K562 (cell line): Measurements from ENCODE around the gene CCNL1. TPM values are rescaled to one million over a fixed set of nuclear protein-coding genes. Genes with fewer than 3 reads are reported as not detected.

Experiments used
- BRF1 ChIP-seq: IDR thresholded peaks from 3 replicates; pipeline ENCODE4 v1.6.1; 2011; ENCODE audit warnings: borderline replicate concordance, mild to moderate bottlenecking; ENCODE audit not compliant: insufficient read length; ENCODE audit errors: extremely low read depth
- CBX3 ChIP-seq, 2 experiments: IDR thresholded peaks; 1 replicate in 1 of 2; 2 replicates in 1 of 2; pipeline ENCODE4 v1.6.1; 2012; ENCODE audit warnings: inconsistent platforms in 2 of 2, low read length in 2 of 2, borderline replicate concordance in 1 of 2, control low read depth in 1 of 2
- CBX5 ChIP-seq: IDR thresholded peaks from 2 replicates; pipeline ENCODE4 v1.6.1; 2014; ENCODE audit warnings: low read depth, borderline replicate concordance
- CREB5 ChIP-seq: fragments of 250-450 bp; sonication (Bioruptor Pico); IDR thresholded peaks from 2 replicates; pipeline ENCODE4 v1.5.0; 2020; ENCODE audit warnings: mild to moderate bottlenecking
- GTF2F1 ChIP-seq: IDR thresholded peaks from 2 replicates; pipeline ENCODE4 v1.6.1; 2011; ENCODE audit warnings: low read depth, low read length, improper control_type of control experiment
- MCM5 ChIP-seq: fragments of 450-650 bp; IDR thresholded peaks from 2 replicates; pipeline ENCODE4 v1.6.1; 2016; ENCODE audit warnings: low read depth
- MECOM ChIP-seq: fragments of 250-450 bp; sonication (Bioruptor Pico); IDR thresholded peaks from 2 replicates; pipeline ENCODE4 v1.8.0; 2022; ENCODE audit warnings: inconsistent platforms
- PHF8 ChIP-seq: fragments of 200-600 bp; sonication (generic); IDR thresholded peaks from 2 replicates; pipeline ENCODE4 v1.6.1; 2012; ENCODE audit warnings: mixed run types, mild to moderate bottlenecking, inconsistent platforms, low read length, moderate library complexity, borderline replicate concordance
- PTRF ChIP-seq: fragments of 450-650 bp; IDR thresholded peaks from 2 replicates; pipeline ENCODE4 v1.6.1; 2016; ENCODE audit warnings: mild to moderate bottlenecking, missing genetic modification characterization, missing compliant biosample characterization
- RBBP5 ChIP-seq: fragments of 200-600 bp; sonication (generic); IDR thresholded peaks from 2 replicates; pipeline ENCODE4 v1.6.1; 2012; ENCODE audit warnings: borderline replicate concordance, mild to moderate bottlenecking, low read length, control low read depth, inconsistent platforms; ENCODE audit not compliant: insufficient read depth, poor library complexity, severe bottlenecking
- RBFOX2 ChIP-seq: fragments of 200-400 bp; formaldehyde crosslinking; IDR thresholded peaks from 2 replicates; pipeline ENCODE4 v1.6.1; 2017; ENCODE audit warnings: low read depth, mild to moderate bottlenecking, low read length, moderate library complexity
- SMARCB1 ChIP-seq: IDR thresholded peaks from 2 replicates; pipeline ENCODE4 v1.6.1; 2011; ENCODE audit warnings: improper control_type of control experiment, low read depth; ENCODE audit not compliant: insufficient read length
- ZBTB17 ChIP-seq: fragments of 450-650 bp; formaldehyde crosslinking; IDR thresholded peaks from 2 replicates; pipeline ENCODE4 v1.4.0; 2020; ENCODE audit warnings: mild to moderate bottlenecking
- ZC3H4 ChIP-seq: sonication (generic); formaldehyde crosslinking; IDR thresholded peaks from 2 replicates; pipeline ENCODE4 v1.9.0; 2021; ENCODE audit warnings: missing genetic modification reagents, borderline replicate concordance
- ZNF165 ChIP-seq: fragments of 250-450 bp; sonication (Bioruptor Pico); IDR thresholded peaks from 2 replicates; pipeline ENCODE4 v1.4.0; 2020; ENCODE audit warnings: borderline replicate concordance
- ZNF277 ChIP-seq: fragments of 250-450 bp; sonication (Bioruptor Pico); IDR thresholded peaks from 2 replicates; pipeline ENCODE4 v1.8.0; 2022; ENCODE audit warnings: inconsistent platforms, mild to moderate bottlenecking, moderate library complexity, borderline replicate concordance
- ZNF76 ChIP-seq: fragments of 250-450 bp; sonication (Bioruptor Pico); IDR thresholded peaks from 2 replicates; pipeline ENCODE4 v1.4.0; 2020; ENCODE audit warnings: mild to moderate bottlenecking, moderate library complexity, borderline replicate concordance
- polyA plus RNA-seq, 8 experiments: library from polyadenylated mRNA; depleted of rRNA in 4 of 8; stranded (reverse) in 5 of 8; unstranded in 3 of 8; fragments of >200 nt; fragmentation: Nextera tagmentation in 2 of 8; fragmentation: Illumina TruSeq in 1 of 8; extraction: Ambion mirVana in 2 of 8; extraction: Trizol in 1 of 8; gene quantifications; 2 replicates each; pipeline versions ENCODE4 v1.2.1 to v1.2.3, GENCODE V29; 2011 to 2014; ENCODE audit warnings: inconsistent platforms in 1 of 8, missing spikeins in 1 of 8
- total RNA-seq, 7 experiments: library from RNA; depleted of rRNA in 6 of 7; stranded (reverse); fragments of >200 nt in 6 of 7; fragmentation: Illumina TruSeq in 2 of 7; extraction: Trizol in 2 of 7; gene quantifications; 2 replicates each; pipeline versions ENCODE4 v1.2.1 to v1.2.3, GENCODE V29; 2011 to 2021; ENCODE audit warnings: low replicate concordance in 1 of 7
- TF ChIP-seq, protein P1 (sequence below): fragments of 250-450 bp; sonication (Bioruptor Pico); IDR thresholded peaks from 2 replicates; pipeline ENCODE4 v1.5.0; 2020; ENCODE audit warnings: mild to moderate bottlenecking, borderline replicate concordance

The CCNL1 gene
- total and polyA plus RNA-seq, 9 of the 15 experiments (the other 6 are each of a cell fraction or from before 2014, with no cell fraction given) = 16.1 to 186 (median 132) TPM

DNA sequence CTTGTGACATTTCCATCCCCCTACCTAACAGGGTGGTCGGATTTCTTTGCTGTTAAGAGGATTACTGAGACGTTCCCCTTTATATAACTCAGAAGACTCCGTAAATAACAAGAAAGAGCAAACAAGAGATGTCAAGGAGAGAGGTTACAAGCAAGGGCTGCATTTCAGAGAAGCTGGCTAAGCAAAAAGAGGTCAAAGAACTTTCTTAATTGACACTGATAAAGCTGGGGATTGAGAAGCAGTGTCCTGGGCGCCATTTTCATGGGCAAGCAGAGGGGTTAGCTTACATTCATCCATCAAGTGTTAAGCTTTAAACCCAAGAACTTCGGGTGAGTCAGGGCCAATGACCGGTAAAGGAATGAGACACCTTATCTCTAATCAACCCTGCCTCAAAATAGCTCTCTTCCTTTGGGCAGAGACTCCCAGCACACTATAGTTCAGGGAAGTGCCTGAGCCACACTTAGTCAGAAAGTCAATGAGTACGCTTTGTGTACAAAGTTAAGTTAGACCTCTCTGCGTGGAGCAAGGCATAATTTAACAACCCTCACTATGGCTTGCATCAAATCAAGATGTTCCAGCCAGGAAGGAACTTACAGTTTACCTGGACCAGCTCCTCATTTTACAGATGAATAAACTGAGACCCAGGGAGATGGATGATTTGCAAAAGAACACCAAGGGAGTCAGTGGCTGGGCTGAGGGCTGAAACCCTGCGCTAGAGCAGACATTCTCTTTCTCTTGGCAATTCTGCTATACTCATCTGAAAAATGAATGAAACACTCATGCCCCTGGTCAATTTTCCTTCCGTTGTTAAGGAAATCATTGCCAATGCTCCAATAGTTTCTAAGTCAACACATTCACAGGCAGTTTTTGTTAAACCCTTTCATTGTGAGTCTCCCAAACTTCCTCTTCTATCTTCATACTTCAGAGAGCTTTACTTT is 44.6 kb downstream of the CCNL1 start (continued):
- TF ChIP-seq ZNF76 (peak; percentile 25; the same call in 1 of the 2 replicates), MECOM (CRISPR knock-in tag) (0 out of 2 replicates have a peak, but pooled peaks have one; percentile 24), GTF2F1 (no peak), PHF8 (no peak), MCM5 (no peak), CBX5 (no peak), PTRF (tag) (peak; percentile 79), ZBTB17 (CRISPR knock-in tag) (no peak), ZNF277 (CRISPR knock-in tag) (no peak), BRF1 (no peak), CREB5 (CRISPR knock-in tag) (no peak), ZNF165 (CRISPR knock-in tag) (0 out of 2 replicates have a peak, but pooled peaks have one; percentile 24), ZC3H4 (CRISPR knock-in tag) (no peak), SMARCB1 (no peak), RBFOX2 (peak; percentile 28; the same call in 1 of the 2 replicates), CBX3 (IDR thresholded peaks at IDR 0.05; ENCODE audit: borderline replicate concordance in 1 of 2, low read length in 2 of 2) (peak in 1 of 2 experiments; percentile 48; a peak in 1 of 3 replicates), RBBP5 (peak; percentile 24)
- TF ChIP-seq, protein P1, sequence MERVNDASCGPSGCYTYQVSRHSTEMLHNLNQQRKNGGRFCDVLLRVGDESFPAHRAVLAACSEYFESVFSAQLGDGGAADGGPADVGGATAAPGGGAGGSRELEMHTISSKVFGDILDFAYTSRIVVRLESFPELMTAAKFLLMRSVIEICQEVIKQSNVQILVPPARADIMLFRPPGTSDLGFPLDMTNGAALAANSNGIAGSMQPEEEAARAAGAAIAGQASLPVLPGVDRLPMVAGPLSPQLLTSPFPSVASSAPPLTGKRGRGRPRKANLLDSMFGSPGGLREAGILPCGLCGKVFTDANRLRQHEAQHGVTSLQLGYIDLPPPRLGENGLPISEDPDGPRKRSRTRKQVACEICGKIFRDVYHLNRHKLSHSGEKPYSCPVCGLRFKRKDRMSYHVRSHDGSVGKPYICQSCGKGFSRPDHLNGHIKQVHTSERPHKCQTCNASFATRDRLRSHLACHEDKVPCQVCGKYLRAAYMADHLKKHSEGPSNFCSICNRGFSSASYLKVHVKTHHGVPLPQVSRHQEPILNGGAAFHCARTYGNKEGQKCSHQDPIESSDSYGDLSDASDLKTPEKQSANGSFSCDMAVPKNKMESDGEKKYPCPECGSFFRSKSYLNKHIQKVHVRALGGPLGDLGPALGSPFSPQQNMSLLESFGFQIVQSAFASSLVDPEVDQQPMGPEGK (CRISPR knock-in tag) = no peak
